Activated CD8-positive, alpha-beta memory T cell treated with anti-CD3 and anti-CD28 coated beads, Interleukin-2, amount 50 U/mL, for 48 hours (primary cell): ENCODE results near the gene AMN1.
"Not testable (repeated sequence)": the region's sequence is repeated elsewhere in the genome, so short reads cannot be mapped to it uniquely, and the experiment has no call there.

Source experiments
- DNase-seq: peaks from one replicate; pipeline ENCODE4 v3.0.0-alpha.2; 2020

The AMN1 gene

DNA sequence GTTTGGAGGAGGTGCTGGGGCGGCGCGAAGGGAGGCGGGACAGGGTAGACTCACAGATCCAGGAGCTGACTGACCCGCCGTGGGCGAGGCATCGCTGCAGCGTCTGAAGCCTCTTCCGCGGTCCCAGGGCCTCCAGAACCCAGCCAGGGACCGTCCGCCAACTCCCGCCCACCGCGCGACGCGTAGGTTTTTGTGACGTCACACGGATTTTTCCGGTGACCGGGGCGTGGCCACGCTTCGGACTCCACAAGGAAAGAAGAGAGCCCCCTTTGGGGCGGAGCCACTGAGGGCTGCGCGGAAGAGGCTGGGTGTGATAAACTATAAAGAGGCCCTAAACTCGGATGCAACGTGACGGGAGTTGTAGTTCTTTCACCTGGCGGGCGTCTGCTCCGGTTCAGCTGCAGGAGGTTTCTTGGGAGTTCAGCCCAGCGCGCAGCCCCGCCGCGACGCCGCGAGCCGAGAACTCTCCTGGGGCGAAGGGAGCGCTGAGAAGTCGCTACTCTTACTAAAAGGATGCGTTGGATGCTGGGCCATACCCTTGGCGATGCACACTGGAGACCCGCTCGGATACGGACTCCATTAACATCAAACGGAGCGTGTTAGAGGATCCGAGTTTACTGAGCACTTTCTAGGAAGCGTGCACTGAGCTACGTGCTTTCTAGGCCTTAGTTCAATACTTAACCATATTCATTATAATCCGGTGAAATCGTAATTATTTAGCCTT lies at the start of gene AMN1:
TSS of gene AMN1 (minus strand) at position 105 of the 724 bp plus-strand sequence. CDS start at position 92, 13 bp downstream.
- peak; percentile 99 for DNase-seq

DNA sequence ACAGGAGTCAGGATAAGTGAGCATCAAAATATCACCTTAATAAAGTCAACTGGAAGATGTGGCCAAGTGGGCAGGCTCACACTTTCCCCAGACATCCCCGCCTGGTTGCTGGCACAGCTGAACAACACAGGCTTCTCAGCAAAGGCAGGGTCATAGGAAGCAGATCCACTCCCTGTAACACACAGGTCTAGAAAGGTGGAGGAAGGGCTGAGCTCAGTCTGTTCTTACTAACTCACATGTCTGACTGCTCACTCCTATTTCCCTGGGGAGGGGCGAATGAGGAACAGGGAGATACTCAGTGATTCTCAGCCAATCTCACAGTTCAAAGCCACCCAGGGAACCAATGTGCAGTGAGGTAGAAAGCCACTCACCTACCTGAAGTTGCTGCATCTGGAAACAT lies 45.0 kb upstream of the AMN1 start:
- DNase-seq = no peak

DNA sequence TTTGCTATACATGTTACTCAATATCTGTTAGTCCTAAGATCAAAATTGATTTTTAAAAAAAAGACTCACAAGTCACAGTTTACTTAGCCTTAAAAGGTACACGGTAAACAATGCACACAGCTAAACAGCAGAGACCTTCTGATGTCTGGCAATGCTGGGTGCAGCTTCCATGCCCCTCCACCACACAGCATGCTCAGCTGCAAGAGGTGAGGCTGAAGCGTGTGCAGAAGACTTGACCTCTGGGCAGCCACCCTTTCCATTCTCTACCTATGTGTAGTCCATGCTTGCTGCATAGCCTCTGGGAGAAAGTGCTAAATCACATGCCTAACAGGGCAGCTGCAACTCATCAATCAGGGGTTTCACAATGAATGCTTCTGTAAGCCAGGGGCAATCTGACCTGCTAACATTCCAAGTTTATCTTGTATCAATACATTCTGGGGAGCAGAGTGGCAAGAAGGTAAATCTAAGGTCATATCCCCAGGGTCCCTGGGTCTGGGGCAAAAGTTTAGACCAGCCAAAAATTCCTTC lies 44.5 kb upstream of the AMN1 start:
- DNase-seq = no peak

DNA sequence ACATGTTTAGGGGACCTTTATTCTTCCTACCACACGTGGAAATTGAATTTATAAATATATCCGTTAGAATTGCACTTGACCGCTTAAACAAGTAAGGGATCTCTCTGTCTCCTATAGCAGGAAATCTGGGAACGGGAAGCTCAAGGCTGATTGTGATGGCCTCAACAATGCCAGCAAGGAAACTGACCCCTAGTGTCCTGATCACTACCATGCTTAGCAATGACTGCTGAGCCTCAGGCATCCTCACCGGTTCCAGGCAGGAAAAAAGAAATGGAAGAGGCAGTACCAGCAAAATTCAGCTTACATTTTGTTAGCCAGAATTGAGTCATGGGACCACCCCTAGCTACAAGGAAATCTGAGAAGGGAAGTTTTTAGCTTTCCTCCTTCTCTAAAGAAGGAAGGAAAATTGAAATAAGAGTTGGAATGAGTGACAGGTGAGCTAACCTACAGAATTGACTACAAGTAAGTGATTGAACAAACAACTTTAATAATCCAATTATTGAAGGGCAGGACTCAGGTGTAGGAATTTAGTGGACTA lies 43.9 kb upstream of the AMN1 start:
- DNase-seq = no peak

DNA sequence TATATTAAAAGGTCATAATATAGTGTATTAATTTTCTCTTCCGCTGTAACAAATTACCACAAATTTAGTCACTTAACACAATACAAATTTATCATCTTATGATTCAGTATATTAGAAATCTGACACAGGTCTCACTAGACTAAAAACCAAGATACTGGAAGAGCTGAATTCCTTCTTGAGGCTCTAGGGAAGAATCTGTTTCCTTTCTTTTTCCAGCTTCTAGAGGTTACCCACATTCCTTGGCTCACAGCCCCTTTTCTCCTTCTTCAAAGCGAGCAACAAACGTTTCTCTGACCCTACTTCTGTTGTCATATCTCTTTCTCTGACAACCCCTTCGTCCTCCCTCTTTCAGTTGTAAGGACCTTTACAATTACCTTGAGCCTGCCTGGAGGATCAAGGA lies 43.4 kb upstream of the AMN1 start:
- DNase-seq = no peak

DNA sequence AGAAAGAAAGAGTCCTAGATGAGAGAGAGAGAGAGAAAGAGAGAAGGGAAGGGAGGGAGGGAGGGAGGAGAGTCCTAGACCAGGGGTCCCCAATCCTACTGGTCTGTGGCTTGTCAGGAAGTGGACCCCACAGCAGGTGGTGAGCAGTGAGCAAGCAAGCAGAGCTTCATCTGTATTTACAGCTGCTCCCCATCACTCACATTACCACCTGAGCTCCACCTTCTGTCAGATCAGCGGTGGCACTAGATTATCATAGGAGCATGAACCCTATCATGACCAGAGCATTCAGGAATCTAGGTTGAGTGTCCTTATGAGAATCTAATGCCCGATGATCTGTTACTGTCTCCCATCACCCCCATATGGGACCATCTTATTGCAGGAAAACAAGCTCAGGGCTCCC lies 39.2 kb upstream of the AMN1 start:
- no peak for DNase-seq

DNA sequence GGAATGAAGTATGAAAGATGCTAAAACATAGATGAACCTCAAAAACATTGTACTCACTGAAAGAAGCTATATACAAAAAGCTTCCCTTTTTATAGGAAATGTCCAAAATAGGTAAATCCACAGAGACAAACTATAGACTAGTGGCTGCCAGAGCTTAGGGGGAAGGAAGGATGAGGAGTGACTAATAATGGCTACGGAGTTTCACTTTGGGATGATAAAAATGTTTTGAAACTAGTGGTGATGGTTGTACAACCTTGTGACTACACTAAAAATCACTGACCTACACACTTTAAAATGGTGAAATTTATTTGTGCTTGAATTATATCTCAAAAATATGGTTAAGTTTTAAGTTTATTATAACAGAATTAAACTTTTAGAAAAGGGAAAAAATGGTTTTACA lies 37.1 kb upstream of the AMN1 start:
- DNase-seq = no peak

DNA sequence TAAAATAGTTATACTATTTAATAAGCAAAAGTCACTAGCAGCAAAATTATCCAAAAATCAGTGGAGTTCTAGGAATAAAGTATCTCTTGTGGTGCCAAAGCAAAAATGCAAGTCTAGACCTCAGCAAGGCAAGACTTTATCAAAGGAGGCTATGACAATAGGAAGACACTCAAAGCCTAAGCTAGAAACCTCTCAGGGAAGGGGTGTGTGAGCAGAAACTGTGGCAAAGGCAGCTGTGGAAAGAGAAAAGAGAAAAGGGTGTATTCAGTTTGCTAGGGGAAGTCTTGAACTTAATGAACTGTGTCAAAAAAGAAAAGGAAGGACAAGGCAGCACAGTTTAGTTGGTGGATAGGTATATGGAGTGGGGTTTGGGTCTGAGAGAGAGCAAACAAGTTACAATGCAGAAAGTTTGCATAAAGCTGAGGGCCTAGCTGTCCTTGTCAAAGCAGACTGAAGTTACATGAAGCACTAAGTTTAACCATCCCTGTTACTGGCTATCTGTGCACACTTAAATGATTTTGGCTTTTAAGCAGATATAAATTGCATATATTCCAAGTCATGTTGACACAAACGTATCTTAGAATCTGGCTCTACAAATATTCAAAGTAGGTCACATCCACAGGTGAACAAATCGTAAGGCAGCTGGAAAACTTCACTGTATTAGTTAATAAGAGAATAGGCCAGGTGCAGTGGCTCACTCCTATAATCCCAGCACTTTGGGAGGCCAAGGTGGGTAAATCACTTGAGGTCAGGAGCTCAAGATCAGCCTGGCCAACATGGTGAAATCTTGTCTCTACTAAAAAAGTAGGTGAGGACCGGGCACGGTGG lies 31.0 kb upstream of the AMN1 start:
- no peak for DNase-seq

DNA sequence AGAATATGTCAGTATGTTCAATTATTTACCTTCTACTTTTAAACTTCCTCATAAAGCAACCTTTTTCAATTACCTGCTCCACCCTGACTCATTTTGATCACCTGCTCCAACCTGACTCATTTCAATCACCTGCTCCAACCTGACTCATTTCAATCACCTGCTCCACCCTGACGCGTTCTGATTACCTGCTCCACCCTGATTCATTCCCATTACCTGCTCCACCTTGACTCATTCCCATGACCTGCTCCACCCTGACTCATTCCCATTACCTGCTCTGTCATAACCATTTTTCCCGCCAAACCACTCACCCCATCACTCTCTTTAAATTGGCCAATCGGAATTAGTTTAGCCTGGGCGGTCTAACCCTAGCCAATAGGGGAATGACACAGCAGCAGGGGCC lies 29.5 kb upstream of the AMN1 start:
- DNase-seq = not testable (repeated sequence)

DNA sequence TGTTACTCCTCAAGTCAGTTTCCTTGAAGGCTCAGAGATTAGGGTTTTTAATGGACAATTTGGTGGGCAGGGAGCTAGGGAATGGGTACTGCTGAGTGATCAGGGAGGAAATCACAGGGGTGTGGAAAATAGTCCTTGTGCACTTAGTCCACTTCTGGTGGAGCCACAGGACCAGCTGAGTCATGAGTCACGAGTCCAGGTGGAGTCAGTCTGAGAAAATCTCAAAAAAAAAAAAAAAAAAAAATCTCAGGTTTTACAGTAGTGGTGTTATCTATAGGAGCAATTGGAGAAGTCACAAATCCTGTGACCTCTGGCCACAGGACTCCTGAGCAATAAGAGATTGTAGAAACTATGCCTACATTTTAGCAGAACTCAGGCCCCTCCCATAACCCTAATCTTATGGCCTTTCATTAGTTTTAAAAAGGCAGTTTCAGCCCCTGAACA lies 28.2 kb upstream of the AMN1 start:
- DNase-seq = no peak

DNA sequence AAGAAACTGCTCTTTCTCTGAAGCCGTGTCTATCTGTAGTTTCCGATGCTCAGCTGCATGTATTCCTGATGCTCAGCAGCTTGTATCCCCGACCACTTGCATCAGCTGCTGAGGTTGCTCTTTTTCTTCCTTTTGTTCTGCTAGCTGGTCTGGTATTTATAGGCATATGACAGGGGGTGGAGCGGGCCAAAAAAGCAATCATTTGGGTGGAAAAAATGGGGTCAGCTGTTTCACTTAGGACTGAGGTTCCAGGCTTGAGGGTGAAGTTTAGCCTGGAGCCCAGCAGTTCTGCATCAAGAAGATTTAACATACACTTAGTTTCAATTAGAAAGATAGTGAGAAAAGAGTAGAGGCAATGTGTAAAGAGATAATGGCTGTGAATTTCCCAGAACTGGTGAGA lies 23.6 kb upstream of the AMN1 start:
- no peak for DNase-seq

DNA sequence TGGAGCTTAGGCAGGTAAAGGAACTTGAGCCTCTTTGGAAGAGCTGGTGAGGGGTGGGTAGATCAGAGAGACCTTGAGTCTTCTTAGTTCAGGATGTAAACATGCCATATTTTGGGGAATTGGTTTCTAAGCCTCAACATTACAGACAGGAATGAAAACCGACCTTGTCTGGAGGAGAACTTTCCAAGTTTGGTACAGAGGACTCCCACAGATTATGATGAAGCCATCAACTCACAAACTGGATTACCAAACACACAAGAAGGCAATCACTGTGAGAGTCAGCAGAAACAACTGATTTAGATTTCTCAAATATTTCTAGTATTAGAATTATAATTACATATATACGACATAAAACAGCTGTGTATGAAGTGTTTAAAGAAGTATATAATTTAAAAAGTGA lies 22.3 kb upstream of the AMN1 start:
- DNase-seq = no peak

DNA sequence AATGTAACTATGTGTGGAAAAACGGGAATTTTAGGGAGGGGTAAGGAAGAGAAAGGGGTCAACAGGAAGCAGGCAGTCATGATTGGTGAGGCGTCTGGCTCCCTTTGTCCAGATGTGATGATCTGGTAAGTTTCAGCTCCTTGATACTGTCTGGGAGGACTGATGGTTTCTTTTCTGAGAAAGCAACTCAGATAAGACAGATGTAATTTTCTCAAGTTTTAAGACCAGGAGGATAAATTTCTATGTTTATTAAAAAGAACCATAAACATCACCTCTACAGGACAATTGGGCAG lies 21.9 kb upstream of the AMN1 start:
- DNase-seq = no peak

DNA sequence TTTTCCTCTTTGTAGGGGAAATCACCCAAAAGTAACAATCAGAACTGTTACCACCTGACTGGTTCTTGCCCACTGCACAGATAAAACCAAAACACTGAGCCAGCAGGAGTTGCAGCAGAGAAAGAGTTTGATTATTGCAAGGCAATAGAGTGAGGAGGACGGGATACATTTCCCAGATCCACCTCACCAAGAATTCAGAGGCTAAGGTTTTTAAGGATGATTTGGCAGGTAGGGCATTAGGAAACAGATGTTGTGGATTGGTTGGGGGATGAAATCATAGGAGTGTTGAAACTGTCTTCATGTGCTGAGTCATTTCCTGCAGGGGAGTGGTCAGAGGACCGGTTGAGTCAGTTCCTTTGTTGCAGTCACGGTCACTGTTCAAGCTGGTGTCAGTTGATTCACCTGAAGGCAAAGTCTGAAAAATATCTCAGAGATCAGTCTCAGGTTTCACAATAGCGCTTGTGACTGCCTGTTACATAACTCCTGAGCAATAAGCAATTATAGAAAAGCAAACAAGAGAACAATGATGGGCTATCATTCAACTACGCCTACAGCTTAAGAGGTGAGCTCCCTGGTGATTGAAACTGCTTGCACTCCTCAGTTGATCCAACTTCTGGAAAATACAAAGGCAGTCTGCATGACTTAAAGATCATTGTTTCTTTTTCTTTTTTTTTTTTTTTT lies 20.3 kb upstream of the AMN1 start:
- peak; percentile 68 for DNase-seq

DNA sequence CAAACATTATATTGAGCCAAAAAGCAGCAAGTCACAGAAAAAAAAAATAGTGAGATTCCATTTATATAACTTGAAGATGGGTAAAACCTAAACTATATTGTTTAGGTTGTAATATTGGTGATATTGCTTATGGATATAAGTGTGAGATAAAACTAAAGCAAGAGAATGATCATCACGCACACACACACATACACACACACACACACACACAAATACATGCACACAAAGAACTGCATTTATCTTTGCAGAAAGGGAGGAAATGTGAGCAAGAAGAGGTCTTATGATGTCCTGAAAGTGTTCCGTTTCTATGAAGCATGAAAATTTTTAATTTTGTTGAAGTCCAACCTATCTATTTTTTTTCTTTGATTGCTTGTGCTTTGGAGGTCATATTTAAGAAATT lies 16.4 kb upstream of the AMN1 start:
- DNase-seq = no peak

DNA sequence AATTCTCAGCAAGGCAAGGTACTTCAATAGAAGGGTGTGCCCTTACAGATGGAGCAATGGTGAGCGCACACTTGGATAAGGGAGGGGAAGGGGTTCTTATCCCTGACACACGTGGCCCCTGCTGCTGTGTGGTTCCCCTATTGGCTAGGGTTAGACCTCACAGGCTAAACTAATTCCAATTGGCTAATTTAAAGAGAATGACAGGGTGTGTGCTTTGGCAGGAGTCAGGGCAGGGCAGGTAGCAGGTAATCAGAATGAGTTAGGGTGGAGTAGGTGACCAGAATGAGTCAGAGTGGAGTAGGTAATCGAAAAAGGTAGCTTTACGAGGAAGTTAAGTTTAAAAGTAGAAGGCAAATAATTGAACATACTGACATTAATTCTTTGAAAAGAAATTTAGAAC lies 15.5 kb upstream of the AMN1 start:
- DNase-seq = not testable (repeated sequence)

DNA sequence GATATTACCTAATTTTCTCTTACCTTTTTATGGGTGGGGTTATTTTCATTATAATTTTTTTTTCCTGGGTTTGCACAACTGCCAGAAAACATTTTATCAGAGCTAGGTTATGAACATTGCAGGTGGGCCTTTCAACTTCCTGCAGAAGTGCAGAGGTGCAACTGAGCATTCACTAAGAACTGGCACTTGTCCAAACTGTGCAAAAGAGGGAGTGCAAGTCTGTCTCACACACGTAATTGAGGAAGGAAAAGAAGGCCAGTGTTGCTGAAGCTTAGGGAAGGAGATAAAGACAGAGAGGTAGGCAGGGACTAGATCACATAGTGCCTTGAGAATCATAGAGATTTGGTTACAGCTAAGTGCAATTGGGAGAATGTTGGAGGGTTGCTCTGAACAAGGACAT lies 14.1 kb upstream of the AMN1 start:
- no peak for DNase-seq

DNA sequence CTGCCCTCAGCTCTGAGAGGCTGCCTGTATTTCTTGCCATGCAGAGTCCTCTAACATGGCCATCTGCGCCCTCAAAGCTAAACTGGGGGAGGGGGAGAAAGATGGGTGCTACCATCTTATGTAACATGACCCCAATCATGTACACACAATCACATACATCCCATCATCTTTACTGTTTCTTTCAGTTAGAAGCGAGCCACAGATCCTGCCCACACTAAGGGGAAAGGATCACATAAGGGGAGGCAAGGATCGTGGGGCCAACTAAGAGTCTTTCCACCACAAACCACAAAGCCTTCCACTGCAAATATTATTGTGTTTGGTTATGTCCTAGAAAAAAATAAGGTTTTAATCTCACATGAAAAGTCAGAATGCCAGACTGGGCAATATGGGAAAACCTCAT lies 11.8 kb upstream of the AMN1 start:
- no peak for DNase-seq

DNA sequence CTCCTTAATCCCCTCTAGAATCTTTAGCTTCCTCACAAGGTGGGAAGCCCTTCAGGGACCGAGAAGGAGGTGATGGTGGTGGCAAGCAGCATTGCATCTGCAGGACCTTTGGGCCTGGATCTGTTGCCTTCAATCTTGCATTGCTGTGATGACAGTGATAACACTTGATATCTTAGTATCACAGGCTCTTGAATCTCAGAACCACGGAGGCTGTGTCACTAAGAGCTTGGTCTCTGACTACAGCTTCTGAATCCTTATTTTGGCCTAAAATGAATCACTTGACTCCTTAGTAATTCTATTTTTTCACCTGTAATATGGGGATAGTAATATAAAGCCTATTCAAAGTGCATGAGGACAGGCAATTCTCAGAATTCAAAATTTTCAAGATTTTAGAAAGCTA lies 8.9 kb upstream of the AMN1 start:
- DNase-seq = no peak

DNA sequence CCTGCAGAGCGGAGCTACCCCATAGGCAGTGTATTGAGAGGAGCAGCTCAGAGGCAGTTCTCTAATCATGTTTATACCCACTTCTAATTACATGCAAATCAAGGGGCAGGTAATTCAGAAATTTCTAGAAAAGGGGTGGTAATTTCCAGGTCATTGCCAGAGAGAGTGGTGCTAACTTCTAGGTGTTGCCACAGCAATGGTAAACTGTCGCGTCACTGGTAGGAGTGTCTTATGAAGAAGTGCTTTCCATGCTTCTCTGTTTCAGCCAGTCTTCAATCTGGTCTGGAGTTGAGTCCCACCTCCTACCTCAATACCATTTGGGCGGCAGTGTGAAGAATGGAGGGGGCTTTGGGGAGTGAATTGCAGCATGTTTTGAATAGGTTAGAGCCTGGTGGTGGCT lies 8.5 kb upstream of the AMN1 start:
- no peak for DNase-seq

DNA sequence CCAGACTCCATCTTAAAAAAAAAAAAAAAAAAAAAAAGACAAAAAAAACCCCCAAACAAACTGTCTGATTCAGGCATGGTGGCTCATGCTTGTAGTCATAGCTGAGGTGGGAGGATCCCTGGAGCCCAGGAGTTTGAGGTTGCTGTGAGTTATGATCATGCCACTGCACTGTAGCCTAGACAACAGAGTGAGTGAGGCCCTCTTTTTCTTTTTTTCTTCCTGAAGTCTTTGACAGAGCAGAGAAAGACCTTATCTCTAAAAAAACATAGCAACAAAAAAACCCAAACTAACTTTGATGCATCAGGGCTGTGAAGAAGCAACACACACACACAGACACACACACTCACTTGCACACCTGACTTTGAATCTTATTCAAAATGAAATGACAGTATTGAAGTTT lies 7.7 kb upstream of the AMN1 start:
- no peak for DNase-seq

DNA sequence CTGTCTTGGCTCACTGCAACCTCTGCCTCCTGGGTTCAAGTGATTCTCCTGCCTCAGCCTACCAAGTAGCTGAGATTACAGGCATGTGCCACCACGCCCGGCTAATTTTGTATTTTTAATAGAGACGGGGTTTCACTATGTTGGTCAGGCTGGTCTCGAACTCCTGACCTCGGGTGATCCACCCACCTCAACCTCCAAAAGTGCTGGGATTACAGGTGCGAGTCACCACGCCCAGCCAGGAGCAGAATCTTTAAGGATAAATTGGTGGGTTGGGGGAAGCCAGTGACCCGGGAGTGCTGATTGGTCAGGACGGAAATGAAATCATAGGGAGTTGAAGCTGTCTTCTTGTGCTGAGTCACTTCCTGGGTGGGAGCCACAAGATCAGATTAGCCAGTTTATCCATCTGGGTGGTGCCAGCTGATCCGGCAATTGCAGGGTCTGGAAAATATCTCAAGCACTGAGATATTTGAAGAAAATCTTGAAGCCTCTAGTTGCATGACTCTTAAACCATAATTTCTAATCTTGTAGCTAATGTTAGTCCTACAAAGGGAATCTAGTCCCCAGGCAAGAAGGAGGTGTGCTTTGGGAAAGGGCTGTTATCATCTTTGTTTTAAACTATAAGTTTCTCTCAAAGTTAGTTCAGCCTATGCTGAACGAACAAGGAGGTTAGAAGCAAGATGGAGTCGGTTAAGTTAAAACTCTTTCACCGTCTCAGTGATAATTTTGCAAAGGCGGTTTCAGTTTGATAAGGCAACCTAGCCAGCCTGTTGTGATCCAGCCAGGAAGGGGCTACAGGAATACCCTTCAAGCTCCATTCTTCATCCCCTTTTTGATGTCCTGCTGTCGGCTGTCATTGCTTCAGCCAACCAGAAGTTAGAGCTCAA lies 5.0 kb upstream of the AMN1 start:
- not testable (repeated sequence) for DNase-seq
